Activated naive CD4-positive, alpha-beta T cell treated with anti-CD3 and anti-CD28 coated beads, Interleukin-2, amount 50 U/mL, for 16 hours (primary cell): ENCODE measurements around the gene AQP9.

ENCODE experiments used
- DNase-seq: peaks from one replicate; pipeline ENCODE4 v3.0.0-alpha.2; 2020

The AQP9 gene

DNA sequence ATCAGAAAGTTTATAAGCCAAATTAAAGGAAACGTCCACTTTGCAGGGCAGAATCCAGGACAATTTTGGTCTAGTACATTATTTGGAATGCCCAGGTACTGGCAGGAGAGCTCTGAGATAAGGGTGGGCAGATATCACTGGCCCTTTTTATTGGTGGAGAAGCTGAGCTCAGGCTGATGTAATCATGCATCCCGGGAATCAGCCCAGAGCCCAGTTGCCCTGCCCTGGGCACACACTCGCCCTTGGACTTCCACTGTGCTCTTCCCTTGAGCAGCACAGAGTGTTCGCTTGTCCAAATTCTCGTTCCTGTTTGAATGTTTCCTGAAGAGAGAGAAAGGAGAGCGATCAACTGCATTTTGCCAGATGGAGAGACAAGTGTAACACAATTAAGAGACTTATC, 3.7 kb downstream of the AQP9 start:
- no peak for DNase-seq

DNA sequence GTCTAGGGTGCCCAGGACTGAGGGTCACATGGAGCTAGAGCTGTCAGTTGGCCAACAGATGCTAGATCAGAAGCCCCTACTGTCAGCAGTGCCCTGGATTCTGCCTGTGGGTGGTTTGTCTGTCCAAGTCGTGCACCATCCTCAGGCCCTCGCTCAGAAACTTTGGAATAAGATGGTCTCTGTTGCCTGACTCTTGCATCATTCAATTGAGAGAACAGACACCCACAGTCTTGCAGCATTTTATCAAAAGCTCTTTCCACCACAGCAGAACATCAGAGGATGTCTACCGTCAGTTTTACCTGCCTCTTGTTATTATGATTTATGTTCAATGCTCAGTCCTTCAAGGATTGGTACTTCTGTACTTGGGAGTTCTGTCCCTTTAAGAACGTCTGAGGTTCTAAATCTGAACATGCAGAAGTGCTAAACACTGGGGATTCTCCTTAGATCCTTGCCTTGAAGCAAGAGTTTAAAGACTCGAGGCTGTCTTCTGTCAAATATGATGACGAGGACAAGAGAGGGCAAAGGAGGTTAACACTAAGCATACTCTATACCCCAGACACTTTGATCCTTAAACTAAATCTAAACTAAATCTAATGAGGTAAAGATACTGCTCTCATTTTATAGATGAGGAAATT, 4.8 kb downstream of the AQP9 start:
- no peak for DNase-seq

DNA sequence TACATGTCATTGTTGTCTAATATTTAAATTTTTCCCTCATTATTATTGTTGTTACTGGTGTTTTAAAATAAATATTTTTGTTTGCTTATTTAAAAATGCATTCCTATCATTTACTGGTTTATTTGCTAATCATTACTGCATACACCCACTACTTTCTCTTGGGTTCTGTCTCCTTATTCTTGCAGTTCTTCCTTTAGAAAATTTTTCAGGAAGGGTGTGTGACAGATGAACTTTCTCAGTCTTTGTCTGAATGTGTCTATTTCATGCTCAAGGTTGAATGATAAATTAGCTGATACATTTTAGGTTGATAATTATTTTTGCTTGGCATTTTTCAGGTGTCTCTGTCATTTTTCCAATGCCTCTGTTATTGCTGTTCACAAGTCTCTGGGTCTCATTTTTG, 7.4 kb downstream of the AQP9 start:
- no peak for DNase-seq

DNA sequence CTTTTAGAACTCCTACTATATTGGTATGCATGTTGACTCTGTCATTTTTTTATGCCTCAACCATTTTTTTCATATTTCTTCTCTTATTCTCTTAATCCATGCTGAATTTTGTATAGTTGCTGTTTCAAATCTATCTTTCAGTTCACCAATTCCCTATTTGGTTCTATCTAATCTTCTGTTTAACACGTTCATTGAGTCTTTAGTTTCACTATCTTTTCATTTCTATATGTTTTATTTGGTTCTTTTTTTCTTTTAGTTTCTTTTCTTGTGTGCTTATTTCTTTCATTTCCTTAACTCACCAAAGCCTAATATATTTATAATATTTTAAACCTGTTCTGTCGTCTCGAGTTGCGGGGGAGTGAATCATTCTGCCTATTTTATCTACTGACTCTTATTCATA, 8.0 kb downstream of the AQP9 start:
- DNase-seq: no peak

DNA sequence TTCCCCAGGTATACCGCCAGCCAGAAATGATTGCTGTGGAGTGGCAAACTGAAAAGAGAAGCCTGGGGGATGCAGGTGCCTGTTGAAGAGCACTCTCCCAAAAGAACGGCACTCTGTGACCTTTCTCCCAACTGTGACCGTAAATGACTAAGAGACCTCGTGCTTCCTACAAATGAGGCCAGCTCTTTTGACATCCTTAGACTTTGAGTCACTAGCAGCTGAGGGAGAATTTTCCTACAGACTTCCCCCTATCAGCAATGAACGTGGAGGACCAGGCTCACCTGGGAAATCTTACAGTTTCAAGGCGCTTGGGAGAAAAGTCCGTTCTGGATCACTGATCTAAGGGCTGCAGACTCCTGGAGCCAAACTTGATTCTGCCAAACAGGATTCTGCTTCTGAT, 8.6 kb downstream of the AQP9 start:
- DNase-seq: no peak

DNA sequence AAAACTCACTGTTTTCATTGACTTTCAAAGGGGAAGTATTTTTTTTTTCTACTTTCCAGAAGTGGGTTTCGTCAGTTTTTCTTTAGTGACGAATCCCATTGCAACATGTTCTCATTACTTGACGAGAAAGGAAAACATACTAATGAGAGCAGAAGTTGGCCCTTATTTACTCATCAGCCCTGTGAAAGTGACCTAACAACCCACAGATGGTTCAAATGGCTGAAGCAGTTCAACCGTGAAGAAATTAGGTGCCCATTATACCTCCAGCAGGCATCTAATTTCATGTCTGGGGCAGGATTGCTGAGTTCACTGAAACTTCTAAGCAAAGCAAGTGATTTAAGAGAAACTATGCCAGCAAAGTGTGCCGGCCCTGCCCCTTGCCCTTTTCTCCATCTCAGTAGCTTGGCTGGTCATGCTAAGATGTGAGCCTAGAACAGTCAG, 9.0 kb downstream of the AQP9 start:
- DNase-seq: no peak

DNA sequence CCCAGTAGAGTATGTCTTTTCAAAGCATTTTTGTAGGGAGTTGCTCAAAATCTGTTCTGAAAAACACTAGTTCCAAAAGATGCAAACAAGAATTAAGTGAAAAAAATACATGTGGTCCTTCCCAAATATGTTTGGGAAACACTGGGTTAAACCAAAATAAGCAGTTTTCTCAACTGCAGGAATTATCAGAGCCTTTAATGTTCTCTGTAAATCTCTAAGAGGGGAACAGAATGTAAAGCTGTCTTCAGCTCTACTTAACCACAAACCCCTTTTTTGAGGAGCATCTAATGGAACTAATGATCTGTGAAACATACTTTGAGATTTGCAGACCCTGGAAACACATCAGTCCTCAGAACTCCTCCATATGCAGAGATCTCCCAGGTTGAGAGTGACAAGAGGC, 9.9 kb downstream of the AQP9 start:
- no peak for DNase-seq

DNA sequence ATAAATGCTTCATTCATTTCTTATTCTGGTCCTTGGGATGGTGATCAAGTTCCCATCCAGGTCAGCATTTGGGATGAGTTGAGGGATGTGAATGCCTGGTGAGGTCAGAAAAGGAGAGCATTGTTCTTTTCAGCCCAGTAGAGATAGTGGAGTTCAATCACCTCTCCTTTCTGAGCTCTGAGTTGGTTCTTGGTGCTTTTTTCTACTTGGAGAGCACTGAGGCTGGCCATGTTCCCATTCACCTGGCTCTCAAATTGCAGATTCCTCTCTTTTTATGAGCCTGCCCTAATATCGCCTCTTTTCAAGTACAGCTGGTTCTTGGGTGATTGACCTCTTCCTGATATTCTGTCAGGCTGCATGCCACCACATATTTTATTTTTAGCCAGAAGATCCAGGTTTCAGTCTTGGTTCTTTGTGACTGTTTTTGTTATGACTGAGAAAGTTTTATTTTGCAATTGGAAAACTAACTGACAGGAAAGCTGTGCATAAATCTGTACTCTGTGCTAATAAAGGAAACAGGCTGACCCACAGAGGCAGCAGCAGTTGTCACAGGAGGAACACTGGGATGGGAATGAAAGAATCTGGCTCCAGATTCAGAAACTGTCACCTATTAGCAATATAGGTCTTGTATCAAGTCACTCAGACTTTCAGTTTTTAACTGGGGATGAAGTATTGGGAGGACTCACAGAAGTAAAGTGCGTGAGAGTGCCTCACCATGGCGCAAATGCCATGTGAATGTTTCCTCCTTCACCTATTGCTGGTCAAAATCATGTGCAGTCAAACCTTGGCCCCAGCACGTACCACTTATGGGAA, 10.7 kb downstream of the AQP9 start:
- no peak for DNase-seq

DNA sequence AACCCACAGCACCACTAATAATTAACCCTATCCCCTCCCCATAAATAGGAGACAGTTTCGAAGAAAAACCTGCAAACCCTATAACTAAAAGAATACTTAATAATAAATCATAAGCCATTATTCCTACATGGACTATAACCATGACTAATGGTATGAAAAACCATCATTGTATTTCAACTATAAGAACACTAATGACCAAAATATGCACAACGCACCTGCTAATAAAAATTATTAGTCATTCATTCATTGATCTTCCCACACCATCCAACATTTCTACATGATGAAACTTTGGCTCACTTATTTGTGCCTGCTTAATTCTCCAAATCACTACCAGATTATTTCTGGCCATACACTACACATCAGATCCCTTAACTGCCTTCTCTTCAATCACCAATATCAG, 16.6 kb downstream of the AQP9 start:
- DNase-seq: no peak

DNA sequence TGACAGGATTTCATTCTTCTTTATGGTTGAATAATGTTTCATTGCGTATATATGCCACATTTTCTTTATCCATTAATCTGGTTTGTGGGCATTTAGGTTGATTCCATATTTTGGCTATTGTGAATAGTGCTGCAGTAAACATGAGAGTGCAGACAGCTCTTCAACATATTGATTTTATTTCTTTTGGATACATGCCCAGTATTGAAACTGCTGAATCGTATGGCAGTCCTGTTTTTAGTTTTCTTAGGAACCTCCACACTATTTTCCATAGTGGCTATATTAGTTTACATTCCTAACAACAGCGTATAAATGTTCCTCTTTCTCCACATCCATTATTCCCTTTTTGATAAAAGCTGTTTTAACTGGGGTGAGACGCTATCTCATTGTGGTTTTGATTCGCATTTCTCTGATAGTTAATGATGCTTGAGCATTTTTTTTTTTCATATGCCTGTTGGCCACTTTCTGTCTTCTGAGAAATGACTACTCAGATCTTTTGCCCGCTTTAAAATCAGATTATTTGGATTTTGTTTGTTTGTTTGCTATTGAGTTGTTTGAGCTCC, 21.7 kb downstream of the AQP9 start:
- DNase-seq: no peak

DNA sequence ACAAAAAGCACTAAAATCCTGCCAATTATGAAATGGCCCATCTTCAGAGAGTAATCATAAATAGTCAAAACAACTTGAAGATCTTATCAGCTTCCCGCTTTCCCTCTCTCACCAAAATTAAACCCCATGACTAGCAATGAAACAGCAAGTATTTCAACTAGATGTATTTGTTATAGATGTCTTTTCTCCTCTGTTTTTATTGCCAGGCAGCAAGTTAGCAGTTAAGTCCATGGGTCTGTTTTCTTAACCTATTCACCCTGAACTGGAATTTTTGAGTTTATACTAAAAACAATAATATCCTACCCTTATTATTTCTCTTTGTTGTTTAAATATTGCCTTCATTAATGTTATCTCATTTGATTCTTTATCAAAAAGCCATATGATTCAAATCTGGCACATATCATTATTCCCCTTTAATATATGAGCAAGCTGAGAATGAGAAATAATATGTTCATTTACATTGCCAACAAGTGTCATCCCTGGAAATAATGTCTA, 23.3 kb downstream of the AQP9 start:
- DNase-seq: no peak

DNA sequence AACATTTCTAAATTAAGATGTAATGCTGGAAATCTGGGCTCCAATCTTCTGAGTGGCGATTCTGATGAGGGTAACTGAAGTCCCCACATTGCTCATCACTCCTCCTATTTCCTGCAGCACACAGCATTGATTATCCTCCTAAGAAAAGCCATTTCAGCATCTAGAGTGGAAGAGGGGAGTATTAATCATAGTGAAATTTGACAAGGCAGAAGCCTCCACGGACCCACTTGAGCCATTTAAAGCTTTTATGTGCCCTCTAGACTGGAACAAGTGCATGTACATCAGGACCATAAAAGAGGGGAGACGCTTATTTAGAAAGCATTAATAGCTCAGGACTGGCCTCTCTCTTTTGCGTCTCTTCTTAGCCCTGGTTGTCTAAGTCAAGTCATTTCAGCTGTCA, 25.8 kb downstream of the AQP9 start:
- DNase-seq: no peak

DNA sequence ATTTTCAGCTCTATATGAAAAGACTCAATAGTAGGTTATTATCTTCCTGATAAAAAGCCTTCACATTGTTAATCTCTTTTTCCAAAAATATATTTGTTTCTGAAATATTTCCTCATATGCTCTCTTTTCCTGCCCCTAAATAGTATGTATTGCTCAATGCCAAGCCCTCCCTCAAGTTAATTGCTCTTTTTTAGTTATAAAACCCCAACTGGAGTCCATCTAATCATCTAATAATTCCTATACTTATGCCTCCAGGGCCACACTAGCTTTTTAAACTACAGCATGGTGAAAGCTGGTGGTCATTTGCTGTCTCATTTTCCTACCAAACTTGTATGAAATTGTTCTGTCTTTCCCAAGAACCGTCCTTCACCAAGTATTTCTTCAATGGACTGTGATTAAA, 26.7 kb downstream of the AQP9 start:
- no peak for DNase-seq

DNA sequence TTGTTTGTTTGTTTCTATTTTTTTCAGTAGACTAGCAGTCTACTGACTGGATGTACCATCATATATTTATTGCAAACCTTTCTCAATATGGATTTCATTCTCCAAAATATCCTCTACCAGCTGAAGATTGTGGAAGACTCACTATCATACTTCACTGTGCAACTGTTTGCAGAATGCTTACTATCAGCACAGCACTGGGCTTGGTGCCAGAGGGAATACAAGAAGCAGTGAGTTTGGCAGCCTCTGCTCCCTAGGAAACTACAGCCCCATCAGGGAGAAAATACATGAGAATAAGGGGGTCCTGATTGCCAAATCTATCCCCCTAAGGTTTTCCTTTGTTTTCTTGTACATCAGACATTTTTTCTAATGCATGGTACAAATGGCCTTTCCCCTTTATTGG, 27.5 kb downstream of the AQP9 start:
- no peak for DNase-seq

DNA sequence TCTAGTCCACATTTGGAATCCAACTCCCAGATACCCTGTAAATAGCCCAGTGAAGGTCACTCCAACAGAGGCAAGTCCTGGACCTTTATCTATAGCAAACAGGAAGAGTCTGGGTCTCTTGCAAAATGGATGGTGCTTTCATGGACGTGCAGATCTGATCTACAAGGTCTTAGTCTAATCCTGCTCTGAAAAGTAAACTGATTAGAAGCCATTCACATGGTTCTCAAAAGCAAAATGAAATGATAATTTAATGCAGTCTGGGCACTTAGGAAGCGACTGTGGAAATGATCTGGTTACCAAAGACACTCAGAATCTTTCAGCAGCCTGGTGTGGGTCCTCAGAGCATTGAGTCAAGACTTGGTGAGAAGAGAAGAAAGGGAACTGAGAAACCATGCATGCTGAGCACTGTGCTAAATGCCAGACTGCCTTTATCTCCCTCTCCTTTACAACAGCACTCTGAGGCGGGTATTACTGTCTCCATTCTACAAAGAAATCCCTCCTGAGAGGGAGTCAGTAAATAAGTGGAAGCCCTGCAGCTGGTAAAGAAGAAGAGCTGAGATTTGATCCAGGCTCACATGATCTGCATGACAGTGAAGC, 29.0 kb downstream of the AQP9 start:
- no peak for DNase-seq

DNA sequence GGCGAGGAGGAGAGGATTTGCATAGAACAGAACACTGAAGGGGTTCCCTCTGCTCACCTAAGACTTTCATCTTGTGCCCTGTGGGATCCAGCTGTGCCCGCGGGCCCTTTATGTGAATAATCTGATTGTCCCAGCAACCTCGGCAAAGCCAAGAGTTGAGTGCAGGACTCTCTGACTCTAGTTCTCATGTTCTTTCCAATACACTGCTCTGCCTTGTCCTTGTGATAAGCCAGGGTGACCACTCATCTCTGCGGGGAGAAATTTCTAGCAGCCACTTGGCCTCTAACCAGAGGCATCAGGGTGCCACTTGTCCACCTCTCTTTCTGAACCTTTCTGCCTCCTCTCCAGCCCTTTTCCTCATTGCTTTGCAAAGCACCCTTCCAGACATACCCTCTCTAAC, 31.8 kb downstream of the AQP9 start:
- DNase-seq: no peak

DNA sequence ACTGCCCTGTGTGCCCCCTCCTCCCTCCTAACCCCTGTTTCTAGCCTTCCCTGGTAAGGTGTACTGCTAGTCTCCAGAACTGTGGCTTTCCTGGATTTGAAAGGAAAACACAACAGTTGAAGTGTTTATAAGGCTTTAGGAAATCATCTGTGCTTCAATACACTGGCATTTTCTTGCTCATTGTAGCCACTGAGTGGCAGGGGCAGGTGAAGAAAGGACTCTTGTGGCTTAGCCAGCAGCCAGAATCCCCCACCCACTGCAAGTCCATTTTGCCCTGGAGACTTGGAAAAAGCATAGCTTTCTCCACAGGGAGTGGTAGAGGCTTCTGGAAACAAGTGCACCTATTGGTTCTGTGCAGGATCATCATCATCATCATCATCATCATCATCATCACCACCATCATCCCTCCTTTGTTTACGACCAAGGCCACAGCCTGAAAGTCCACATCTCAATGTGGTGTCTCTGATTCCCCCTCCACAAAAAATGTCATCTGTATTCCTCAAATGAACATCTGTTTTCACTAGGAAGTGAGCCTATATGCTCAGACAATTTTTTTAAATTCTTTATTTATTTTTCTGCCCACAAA, 33.4 kb downstream of the AQP9 start:
- DNase-seq: no peak

DNA sequence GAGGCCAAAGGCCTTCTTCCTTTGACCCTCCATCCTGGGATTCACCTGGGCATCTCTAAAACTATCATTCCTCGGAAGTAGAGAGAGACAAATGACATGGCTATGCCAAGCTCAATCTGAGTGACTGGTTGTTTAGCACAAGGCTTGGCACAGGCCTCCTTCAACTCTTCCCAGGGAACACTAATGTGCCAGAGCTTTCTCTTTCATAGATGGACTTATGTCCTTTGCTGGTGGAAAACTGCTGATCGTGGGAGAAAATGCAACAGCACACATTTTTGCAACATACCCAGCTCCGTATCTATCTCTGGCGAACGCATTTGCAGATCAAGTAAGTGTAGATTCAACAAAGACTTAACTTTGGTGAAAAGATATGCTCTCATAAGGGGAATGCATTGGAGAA, 36.5 kb downstream of the AQP9 start:
- no peak for DNase-seq

DNA sequence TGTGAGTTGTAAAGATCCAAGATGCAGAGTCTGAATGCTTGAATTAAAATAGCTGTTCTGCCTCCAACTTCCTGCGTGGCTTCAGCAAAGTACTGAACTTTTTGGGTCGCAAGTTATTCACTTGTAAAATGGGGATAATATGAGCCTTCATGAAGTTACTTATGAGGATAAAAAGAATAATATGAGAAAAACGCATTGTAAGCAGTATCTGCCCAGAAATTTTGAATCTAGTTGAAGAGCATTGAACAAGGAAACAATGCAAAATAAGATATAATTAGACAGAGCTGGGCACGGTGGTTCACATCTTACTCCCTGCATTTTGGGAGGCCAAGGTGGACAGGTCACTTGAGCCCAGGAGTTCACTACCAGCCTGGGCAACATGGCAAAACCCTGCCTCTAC, 37.8 kb downstream of the AQP9 start:
- no peak for DNase-seq

DNA sequence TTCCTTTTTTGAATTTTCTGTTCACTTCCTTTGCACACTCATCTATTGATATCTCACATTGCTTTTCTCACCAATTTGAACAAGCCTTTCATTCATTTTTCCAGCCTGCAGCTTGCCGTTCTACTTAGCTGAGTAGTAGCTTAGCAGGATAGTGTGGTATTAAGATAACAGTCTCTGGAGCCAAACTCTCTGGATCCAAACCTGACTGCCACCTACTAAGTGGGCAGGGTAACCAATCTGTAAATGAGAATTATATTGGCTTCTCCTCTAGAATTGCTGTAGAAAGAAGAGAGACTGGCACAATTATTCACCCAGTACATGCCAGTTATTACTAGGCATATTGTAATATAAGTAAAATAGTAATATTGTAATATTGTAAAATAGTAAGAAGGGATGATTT, 40.5 kb downstream of the AQP9 start:
- DNase-seq: no peak

DNA sequence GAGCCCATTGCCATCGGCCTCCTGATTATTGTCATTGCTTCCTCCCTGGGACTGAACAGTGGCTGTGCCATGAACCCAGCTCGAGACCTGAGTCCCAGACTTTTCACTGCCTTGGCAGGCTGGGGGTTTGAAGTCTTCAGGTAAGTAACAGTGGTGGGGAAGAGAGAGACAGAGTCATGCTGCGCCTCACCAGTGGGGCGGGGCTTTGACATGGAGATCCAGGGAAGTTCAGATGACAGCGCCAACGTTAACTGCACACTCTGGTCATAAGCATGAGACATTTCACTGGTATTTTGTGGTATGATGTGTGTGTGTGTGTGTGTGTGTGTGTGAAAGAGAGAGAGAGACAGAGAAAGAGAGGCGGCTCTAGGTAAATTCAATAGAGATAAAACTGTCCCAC, 41.0 kb downstream of the AQP9 start:
- no peak for DNase-seq

DNA sequence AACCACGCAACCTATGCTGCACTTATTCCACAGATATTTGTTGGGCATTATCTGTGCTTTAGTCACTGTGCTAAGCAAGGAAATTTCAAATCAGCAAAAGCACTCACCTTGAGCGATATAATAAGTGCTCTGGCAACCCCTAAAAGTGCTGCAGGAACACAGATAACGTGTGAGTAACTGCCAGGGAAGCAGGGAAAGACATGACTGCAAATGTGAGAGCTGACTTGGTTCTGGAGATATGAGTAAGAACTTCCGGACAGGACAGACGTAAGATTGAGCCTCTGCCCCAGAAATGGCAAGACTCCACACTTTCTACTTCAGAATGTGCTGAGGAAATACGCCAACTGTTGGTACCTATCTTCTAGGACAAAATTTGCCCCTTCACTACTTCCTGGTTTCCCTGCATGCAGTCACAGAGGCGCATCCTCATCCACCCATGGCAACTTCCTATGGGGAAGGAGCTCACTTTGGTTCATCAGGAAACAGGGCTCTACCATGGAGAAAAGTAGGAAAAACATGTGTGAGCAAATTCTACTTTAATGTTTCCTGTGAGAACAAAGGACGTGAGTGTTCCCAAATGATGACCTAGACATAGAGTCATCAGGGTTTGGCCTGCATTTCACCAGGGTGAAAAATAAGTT, 41.7 kb downstream of the AQP9 start:
- no peak for DNase-seq
